Right cardiac atrium (tissue), 5 donors: ENCODE measurements around the gene GNB3. TPM values are rescaled to one million over a fixed set of nuclear protein-coding genes. Genes with fewer than 3 reads are reported as not detected.

ENCODE experiments used
- ATAC-seq, 2 donors: fragments of 200-7000 bp; cut with Tn5 transposase; one replicate each; pipeline versions ENCODE4 v1.8.0 to v1.9.1; 2020; ENCODE audit warnings: moderate library complexity in 2 of 2, mild to moderate bottlenecking in 1 of 2
- DNase-seq, 3 donors: peaks; one replicate each; pipeline ENCODE4 v3.0.0-alpha.2; 2020
- H3K27ac ChIP-seq: one replicate; pipeline ENCODE4 v1.5.1; 2013; ENCODE audit warnings: mild to moderate bottlenecking, low read length, control low read depth, moderate library complexity
- H3K27me3 ChIP-seq: one replicate; pipeline ENCODE4 v1.6.1; 2013; ENCODE audit not compliant: control insufficient read depth, insufficient read depth
- H3K4me1 ChIP-seq: one replicate; pipeline ENCODE4 v1.6.1; 2013; ENCODE audit warnings: low read length; ENCODE audit not compliant: control insufficient read depth, insufficient read depth
- H3K4me3 ChIP-seq: one replicate; pipeline ENCODE4 v1.5.1; 2013; ENCODE audit warnings: low read length, control low read depth
- H3K9me3 ChIP-seq: one replicate; pipeline ENCODE4 v1.6.1; 2013; ENCODE audit warnings: low read length; ENCODE audit not compliant: control insufficient read depth
- WGBS: extraction: QIAGEN DNeasy Blood & Tissue Kit; methylation state at CpG from one replicate; pipeline ENCODE4 v1.1.7; 2013; 5-methylcytosine and 5-hydroxymethylcytosine counted together
- intact Hi-C, 4 donors: fragments of 100-400 bp; cut with DNase I; formaldehyde crosslinking; loops; one replicate each; pipeline versions ENCODE4 v1.11.0 to v1.14.0; 2022 to 2023
- polyA plus RNA-seq: library from polyadenylated mRNA; stranded (reverse); fragments of 200-250 nt; gene quantifications from one replicate; pipeline ENCODE4 v1.2.3, GENCODE V29; 2013
- total RNA-seq, 4 donors: library from RNA; stranded (reverse); fragmentation: NEBNext Ultra II Directional; extraction: Animal tissue kit (Norgen Biotek cat#: 25700); gene quantifications; one replicate each; pipeline ENCODE4 v1.2.1, GENCODE V29; 2021
- donor health status: healthy with polysubstance abuse.
- donor health status: DM: no; HTN: yes; CAD: no.
- donor health status: DM: no; HTN: no; CAD: no.
- donor health status: DM: no; HTN: yes; CAD: no; lungs with severe emphysema.
- donor health status: DM: yes; HTN: yes; CAD: no.

Gene GNB3
- total and polyA plus RNA-seq, 5 donors, result 2.9 to 7.8 (median 3.8) TPM

GRCh38 chr12:6838854-6839253 is 1.9 kb upstream of the GNB3 start:
- ATAC-seq, result peak in 1 of 2 donors; percentile 1
- no peaks in the 10 kb centered on the region for H3K9me3 ChIP-seq
- intact Hi-C loops, result no loop called here
- DNase-seq, result peak in 1 of 3 donors; percentile 60
- H3K27ac ChIP-seq, result no peak overlapping the region
- H3K27me3 ChIP-seq, result no peaks in the 10 kb centered on the region
- no peak overlapping the region for H3K4me3 ChIP-seq
- WGBS, result 90% methylated on average over 16 of the region's 16 CpGs
- no peaks in the 10 kb centered on the region for H3K4me1 ChIP-seq

- Histone ChIP-seq H3K4me1 (no peaks in the 10 kb centered on the region), H3K27me3 (no peaks in the 10 kb centered on the region), H3K9me3 (no peaks in the 10 kb centered on the region), H3K27ac (no peak overlapping the region), H3K4me3 (no peak overlapping the region)
- no peak for ATAC-seq
- 75% methylated on average over 10 of the region's 10 CpGs for WGBS
- intact Hi-C loops, result no loop called here
- DNase-seq, result peak in 1 of 3 donors; percentile 30
These were observed 1.1 kb upstream of the GNB3 start for GRCh38 chr12:6839482-6840201.

- intact Hi-C loops, result no loop called here
- H3K9me3 ChIP-seq, result no peaks in the 10 kb centered on the region
- 35% methylated on average over 1 of the region's 1 CpG for WGBS
- DNase-seq, result peak in 1 of 3 donors; percentile 28
- H3K27ac ChIP-seq, result no peak overlapping the region
- ATAC-seq, result no peak
- no peak overlapping the region for H3K4me3 ChIP-seq
- no peaks in the 10 kb centered on the region for H3K4me1 ChIP-seq
- no peaks in the 10 kb centered on the region for H3K27me3 ChIP-seq
These were observed 395 bp upstream of the GNB3 start for GRCh38 chr12:6840330-6840729.

- ATAC-seq (no peak), DNase-seq (no peak)
- intact Hi-C loops, result no loop called here
- no peaks in the 10 kb centered on the region for H3K27me3 ChIP-seq
- H3K4me1 ChIP-seq, result no peaks in the 10 kb centered on the region
- H3K4me3 ChIP-seq, result no peak overlapping the region
- H3K9me3 ChIP-seq, result no peaks in the 10 kb centered on the region
- 91% methylated on average over 4 of the region's 4 CpGs for WGBS
- no peak overlapping the region for H3K27ac ChIP-seq
These were observed 1.4 kb downstream of the GNB3 start for GRCh38 chr12:6842075-6842474.

- Histone ChIP-seq H3K4me1 (no peaks in the 10 kb centered on the region), H3K27me3 (no peaks in the 10 kb centered on the region), H3K27ac (no peak overlapping the region), H3K9me3 (no peaks in the 10 kb centered on the region), H3K4me3 (no peak overlapping the region)
- WGBS, result 70% methylated on average over 16 of the region's 16 CpGs
- ATAC-seq (no peak), DNase-seq (peak in 1 of 3 donors; percentile 48)
- intact Hi-C loops, result no loop called here
These were observed 2.6 kb downstream of the GNB3 start for GRCh38 chr12:6843118-6843902.

- peak in 1 of 3 donors; percentile 10 for DNase-seq
- Histone ChIP-seq H3K4me3 (no peak overlapping the region), H3K4me1 (no peaks in the 10 kb centered on the region), H3K27ac (no peak overlapping the region), H3K27me3 (no peaks in the 10 kb centered on the region), H3K9me3 (no peaks in the 10 kb centered on the region)
- WGBS, result 89% methylated on average over 17 of the region's 17 CpGs
- intact Hi-C loops, result no loop called here
- ATAC-seq, result no peak
These were observed 4.7 kb downstream of the GNB3 start for GRCh38 chr12:6845395-6845794.

GRCh38 chr12:6846316-6846869 is 5.7 kb downstream of the GNB3 start:
- intact Hi-C loops, result no loop called here
- Histone ChIP-seq H3K4me3 (no peak overlapping the region), H3K27ac (no peak overlapping the region), H3K9me3 (no peaks in the 10 kb centered on the region), H3K4me1 (no peaks in the 10 kb centered on the region), H3K27me3 (no peaks in the 10 kb centered on the region)
- ATAC-seq (no peak), DNase-seq (no peak)
- WGBS, result 86% methylated on average over 7 of the region's 7 CpGs

GRCh38 chr12:6847676-6848075 is 7.0 kb downstream of the GNB3 start:
- H3K27me3 ChIP-seq, result no peaks in the 10 kb centered on the region
- no peak for DNase-seq
- 97% methylated on average over 2 of the region's 2 CpGs for WGBS
- no peaks in the 10 kb centered on the region for H3K9me3 ChIP-seq
- intact Hi-C loops, result no loop called here
- ATAC-seq, result no peak
- no peaks in the 10 kb centered on the region for H3K4me1 ChIP-seq
- no peak overlapping the region for H3K27ac ChIP-seq
- H3K4me3 ChIP-seq, result no peak overlapping the region

GRCh38 chr12:6849427-6849826 is 8.7 kb downstream of the GNB3 start:
- ATAC-seq (no peak), DNase-seq (peak in 1 of 3 donors; percentile 11)
- H3K27ac ChIP-seq, result no peak overlapping the region
- no peak overlapping the region for H3K4me3 ChIP-seq
- H3K4me1 ChIP-seq, result no peaks in the 10 kb centered on the region
- WGBS, result 87% methylated on average over 2 of the region's 2 CpGs
- intact Hi-C loops, result no loop called here
- H3K9me3 ChIP-seq, result no peaks in the 10 kb centered on the region
- H3K27me3 ChIP-seq, result no peaks in the 10 kb centered on the region

GRCh38 chr12:6849976-6850560 is 9.3 kb downstream of the GNB3 start:
- Histone ChIP-seq H3K27ac (no peak overlapping the region), H3K4me1 (no peaks in the 10 kb centered on the region), H3K27me3 (no peaks in the 10 kb centered on the region), H3K9me3 (no peaks in the 10 kb centered on the region), H3K4me3 (no peak overlapping the region)
- intact Hi-C loops, result no loop called here
- 72% methylated on average over 10 of the region's 10 CpGs for WGBS
- no peak for DNase-seq
- no peak for ATAC-seq

- H3K9me3 ChIP-seq, result no peaks in the 10 kb centered on the region
- ATAC-seq (no peak), DNase-seq (peak in 2 of 3 donors; percentile 44 to 78)
- WGBS, result 29% methylated on average over 16 of the region's 16 CpGs
- intact Hi-C loops, result no loop called here
- no peaks in the 10 kb centered on the region for H3K4me1 ChIP-seq
- H3K27ac ChIP-seq, result no peak overlapping the region
- no peaks in the 10 kb centered on the region for H3K27me3 ChIP-seq
- no peak overlapping the region for H3K4me3 ChIP-seq
These were observed 10.0 kb downstream of the GNB3 start for GRCh38 chr12:6850796-6851152.
